Heart left ventricle (tissue), 16 donors: ENCODE measurements around the gene DUSP12. TPM values are rescaled to one million over a fixed set of nuclear protein-coding genes. Genes with fewer than 3 reads are reported as not detected.

Experiments used
- ATAC-seq, 4 donors: fragments of 200-7000 bp; cut with Tn5 transposase; one replicate each; pipeline ENCODE4 v1.9.1; 2020 to 2022; ENCODE audit warnings: moderate library complexity in 4 of 4, mild to moderate bottlenecking in 3 of 4, moderate number of reproducible peaks in 1 of 4
- DNase-seq, 5 donors: peaks; one replicate each; pipeline ENCODE4 v3.0.0-alpha.2; 2020
- H3K27ac ChIP-seq, 12 donors: fragments of 200-600 bp; sonication (generic) in 4 of 12; one replicate each; pipeline versions ENCODE4 v1.5.0 to v1.8.0; 2016 to 2022; ENCODE audit warnings: mild to moderate bottlenecking in 2 of 12
- H3K27me3 ChIP-seq, 9 donors: fragments of 200-600 bp; sonication (generic) in 2 of 9; one replicate each; pipeline versions ENCODE4 v1.5.1 to v1.8.0; 2016 to 2022; ENCODE audit warnings: mild to moderate bottlenecking in 3 of 9
- H3K36me3 ChIP-seq, 9 donors: fragments of 200-600 bp; sonication (generic) in 2 of 9; one replicate each; pipeline versions ENCODE4 v1.5.0 to v1.8.0; 2018 to 2022; ENCODE audit warnings: mild to moderate bottlenecking in 2 of 9
- H3K4me1 ChIP-seq, 12 donors: fragments of 200-600 bp; sonication (generic) in 4 of 12; one replicate each; pipeline versions ENCODE4 v1.5.0 to v1.8.0; 2016 to 2022; ENCODE audit warnings: mild to moderate bottlenecking in 3 of 12
- H3K4me3 ChIP-seq, 12 donors: fragments of 200-600 bp; sonication (generic) in 4 of 12; one replicate each; pipeline versions ENCODE4 v1.5.0 to v1.8.0; 2017 to 2022; ENCODE audit warnings: mild to moderate bottlenecking in 9 of 12, moderate library complexity in 4 of 12
- H3K9me3 ChIP-seq, 12 donors: fragments of 200-600 bp; sonication (generic) in 4 of 12; one replicate each; pipeline versions ENCODE4 v1.5.0 to v1.8.0; 2016 to 2022; ENCODE audit warnings: mild to moderate bottlenecking in 1 of 12
- CTCF ChIP-seq, 12 donors: fragments of 200-600 bp; sonication (generic) in 4 of 12; IDR thresholded peaks; one replicate each; pipeline versions ENCODE4 v1.5.0 to v1.8.0; 2018 to 2022; ENCODE audit warnings: antibody characterized with exemption in 12 of 12, mild to moderate bottlenecking in 5 of 12
- POLR2A ChIP-seq, 2 donors: fragments of 450-650 bp; IDR thresholded peaks; one replicate each; pipeline ENCODE4 v1.6.1; 2017; ENCODE audit warnings: antibody characterized with exemption in 2 of 2, mild to moderate bottlenecking in 2 of 2, moderate library complexity in 2 of 2
- WGBS, 4 donors: extraction: QIAGEN DNeasy Blood & Tissue Kit in 2 of 4; methylation state at CpG; one replicate each; pipeline versions ENCODE4 v1.1.5 to v1.1.7; 2013 to 2018; 5-methylcytosine and 5-hydroxymethylcytosine counted together
- intact Hi-C, 10 donors: fragments of 100-400 bp; cut with DNase I; formaldehyde crosslinking; loops; one replicate each; pipeline versions ENCODE4 v1.11.1 to v1.14.2; 2022
- polyA plus RNA-seq, 2 donors: library from polyadenylated mRNA; stranded (reverse); fragments of 200-250 nt; gene quantifications; one replicate each; pipeline ENCODE4 v1.2.3, GENCODE V29; 2013
- total RNA-seq, 9 donors: library from RNA; depleted of rRNA in 2 of 9; stranded (reverse); fragments of >200 nt in 2 of 9; fragmentation: NEBNext Ultra II Directional in 3 of 9; extraction: Animal tissue kit (Norgen Biotek cat#: 25700) in 3 of 9; gene quantifications; one replicate each; pipeline versions ENCODE4 v1.1.0 to v1.2.4, GENCODE V29; 2016 to 2023
- donor health status: ischemic (EF 13 %, LVEDD 7.1; RV severe dilation, severe dysfunction).
- donor health status: healthy with polysubstance abuse.
- donor health status: DM: no; HTN: yes; CAD: no.
- donor health status: DM: no; HTN: no; CAD: no.
- donor health status: ischemic (EF 25% LVEDD 6.9; RV normal size, moderate dysfunction).
- donor health status: ischemic (EF 25% LVEDD 5.7; RV mildly dilated, moderate dysfunction).
- donor health status: healthy.
- donor health status: DM: yes; HTN: yes; CAD: no.
- donor health status: ischemic (EF 35%, LVEDD 5.7; RV mildly dilated, moderate dysfunction).
- donor health status: nonischemic (EF 11% LVEDD 7.7; RV severe dilation, severe dysfunction).
- donor health status: DM: yes; HTN: yes; CAD: no.
- donor health status: PGD.
- donor health status: ischemic (EF 29% LVEDD 5.4; RV normal size, mild dysfunction).
- donor health status: nonischemic (EF 23%, LVEDD 6.1; RV moderate dilation, normal function).

Gene DUSP12
- total and polyA plus RNA-seq, 11 donors: 5.2 to 18.1 (median 7.1) TPM

- intact Hi-C loops: loop anchor here in 3 of 10 donors (5.0 to 10.0 kb wide), 2 partner anchors 49 to 246 kb away; no protein-coding TSS in a partner anchor
- ATAC-seq: no peak
- TF ChIP-seq POLR2A (IDR thresholded peaks at IDR 0.05): no peak
- no peak for TF ChIP-seq CTCF (IDR thresholded peaks at IDR 0.05)
These were observed 18.3 kb upstream of the DUSP12 start for GRCh38 chr1:161731241-161731640.

GRCh38 chr1:161731981-161732718 is 17.4 kb upstream of the DUSP12 start:
- intact Hi-C loops: loop anchor here in 3 of 10 donors (5.0 to 10.0 kb wide), 2 partner anchors 50 to 247 kb away; no protein-coding TSS in a partner anchor
- Histone ChIP-seq H3K27ac (no peak overlapping the region), H3K4me3 (no peak overlapping the region), H3K27me3 (peaks cover 0 to 6% (median 0%) of the 10 kb centered on the region in 9 donors), H3K9me3 (no peaks in the 10 kb centered on the region), H3K36me3 (no peaks in the 10 kb centered on the region), H3K4me1 (peaks cover 0 to 40% (median 1%) of the 10 kb centered on the region in 12 donors)
- no peak for ATAC-seq
- WGBS, 4 donors: 70 to 81% (median 76%) methylated on average over 5 of the region's 5 CpGs
- no peak for TF ChIP-seq CTCF (IDR thresholded peaks at IDR 0.05)
- no peak for DNase-seq

More at GRCh38 chr1:161731241-161731640, 18.3 kb upstream of the DUSP12 start:
- no peak overlapping the region for H3K27ac ChIP-seq
- H3K4me3 ChIP-seq: no peak overlapping the region
- H3K4me1 ChIP-seq: peaks cover 0 to 43% (median 2%) of the 10 kb centered on the region in 12 donors
- 72 to 79% (median 78%) methylated on average over 6 of the region's 6 CpGs for WGBS, 4 donors
- peaks cover 0 to 6% (median 0%) of the 10 kb centered on the region in 9 donors for H3K27me3 ChIP-seq
- no peaks in the 10 kb centered on the region for H3K9me3 ChIP-seq
- no peak for DNase-seq
- H3K36me3 ChIP-seq: no peaks in the 10 kb centered on the region

GRCh38 chr1:161733526-161733925 is 16.1 kb upstream of the DUSP12 start:
- 17 to 31% (median 25%) methylated on average over 1 of the region's 1 CpG for WGBS, 4 donors
- intact Hi-C loops: loop anchor here in 3 of 10 donors (5.0 to 10.0 kb wide), 2 partner anchors 51 to 249 kb away; no protein-coding TSS in a partner anchor
- ATAC-seq: peak in 2 of 4 donors; percentile 32 to 34

More at GRCh38 chr1:161733526-161733925, 16.1 kb upstream of the DUSP12 start:
- Histone ChIP-seq H3K27ac (peak overlapping the region in 6 of 12 donors; percentile 9 to 39 (median 21)), H3K4me3 (no peak overlapping the region), H3K9me3 (no peaks in the 10 kb centered on the region), H3K36me3 (no peaks in the 10 kb centered on the region), H3K4me1 (peaks cover 0 to 39% (median 0%) of the 10 kb centered on the region in 12 donors), H3K27me3 (peaks cover 0 to 9% (median 0%) of the 10 kb centered on the region in 9 donors)
- DNase-seq: no peak
- TF ChIP-seq POLR2A (IDR thresholded peaks at IDR 0.05) (no peak), CTCF (IDR thresholded peaks at IDR 0.05) (no peak)
